Endodermal cell (in vitro differentiated cells): ENCODE data around the gene WDR75. TPM values are rescaled to one million over a fixed set of nuclear protein-coding genes. Genes with fewer than 3 reads are reported as not detected.

ENCODE experiments used
- DNase-seq: peaks from one replicate; pipeline ENCODE4 v3.0.0-alpha.2; 2017
- H3K27ac ChIP-seq: 2 replicates; pipeline ENCODE4 v1.5.1; 2013; ENCODE audit warnings: mild to moderate bottlenecking, low read depth, low read length, moderate library complexity
- H3K27me3 ChIP-seq: 2 replicates; pipeline ENCODE4 v1.6.1; 2013; ENCODE audit warnings: mild to moderate bottlenecking, low read length, moderate library complexity; ENCODE audit not compliant: insufficient read depth, control insufficient read depth, poor library complexity, severe bottlenecking
- H3K36me3 ChIP-seq: 2 replicates; pipeline ENCODE4 v1.7.0; 2013; ENCODE audit warnings: mild to moderate bottlenecking, low read length, moderate library complexity; ENCODE audit not compliant: control insufficient read depth, insufficient read depth
- H3K4me1 ChIP-seq: one replicate; pipeline ENCODE4 v1.7.0; 2013; ENCODE audit warnings: low read length; ENCODE audit not compliant: control insufficient read depth, insufficient read depth
- H3K4me3 ChIP-seq: 2 replicates; pipeline ENCODE4 v1.5.1; 2013; ENCODE audit warnings: mild to moderate bottlenecking, low read length, moderate library complexity
- H3K9ac ChIP-seq: 2 replicates; pipeline ENCODE4 v1.6.1; 2013; ENCODE audit warnings: mild to moderate bottlenecking, low read length, moderate library complexity; ENCODE audit not compliant: poor library complexity, severe bottlenecking; ENCODE audit errors: extremely low read depth
- H3K9me3 ChIP-seq: 2 replicates; pipeline ENCODE4 v1.6.1; 2013; ENCODE audit warnings: mild to moderate bottlenecking, low read length, moderate library complexity; ENCODE audit not compliant: control insufficient read depth
- H3K27ac Mint-ChIP-seq: 2 replicates; pipeline ENCODE4 v1.8.0; 2020; ENCODE audit warnings: mixed read lengths
- H3K27me3 Mint-ChIP-seq: 2 replicates; pipeline ENCODE4 v1.8.0; 2021; ENCODE audit warnings: mild to moderate bottlenecking, mixed read lengths; ENCODE audit not compliant: insufficient read depth
- H3K36me3 Mint-ChIP-seq: 2 replicates; pipeline ENCODE4 v1.8.0; 2020; ENCODE audit warnings: low read depth, mixed read lengths
- H3K4me1 Mint-ChIP-seq: 2 replicates; pipeline ENCODE4 v1.8.0; 2020; ENCODE audit warnings: mixed read lengths
- H3K4me3 Mint-ChIP-seq: 2 replicates; pipeline ENCODE4 v1.8.0; 2020; ENCODE audit warnings: mild to moderate bottlenecking, moderate library complexity, mixed read lengths
- H3K9me3 Mint-ChIP-seq: 2 replicates; pipeline ENCODE4 v1.8.0; 2020; ENCODE audit warnings: mild to moderate bottlenecking, mixed read lengths
- CTCF ChIP-seq: fragments of 200-600 bp; sonication (generic); conservative IDR thresholded peaks from 2 replicates; pipeline ENCODE4 v1.5.0; 2021; ENCODE audit warnings: antibody characterized with exemption, mild to moderate bottlenecking
- WGBS, 2 experiments: methylation state at CpG; one replicate each; pipeline versions ENCODE4 v1.1.5 to v1.1.7; 2013; ENCODE audit warnings: missing lambda C conversion rate in 2 of 2, mixed read lengths in 1 of 2; ENCODE audit not compliant: insufficient coverage in 1 of 2, insufficient read length in 1 of 2; 5-methylcytosine and 5-hydroxymethylcytosine counted together
- total RNA-seq, 2 donors: library from RNA; stranded (reverse); fragmentation: NEBNext Ultra II Directional in 1 of 2; extraction: Animal tissue kit (Norgen Biotek cat#: 25700) in 1 of 2; gene quantifications; 2 replicates in 1 of 2; 3 replicates in 1 of 2; pipeline ENCODE4 v1.2.1, GENCODE V29; 2021

WDR75 gene
- total RNA-seq, 2 donors from 2014 or later = 65.8 to 76.2 TPM

GRCh38 chr2:189409647-189410046, 31.6 kb upstream of the WDR75 start:
- 100% methylated on average over 1 of the region's 1 CpG; no CpG with 5 or more reads in 1 of the 2 experiments for WGBS, 2 experiments
- H3K4me1 Mint-ChIP-seq = peaks cover 27% of the 10 kb centered on the region
- no peak for DNase-seq

GRCh38 chr2:189411860-189412259, 29.4 kb upstream of the WDR75 start:
- Histone ChIP-seq H3K27ac (no peak overlapping the region), H3K9ac (no peak overlapping the region), H3K4me3 (no peak overlapping the region), H3K9me3 (no peaks in the 10 kb centered on the region), H3K27me3 (no peaks in the 10 kb centered on the region), H3K4me1 (peaks cover 6% of the 10 kb centered on the region), H3K36me3 (no peaks in the 10 kb centered on the region)
- no peak for DNase-seq
- Mint-ChIP-seq H3K9me3 (no peaks in the 10 kb centered on the region), H3K27ac (no peak overlapping the region), H3K27me3 (no peaks in the 10 kb centered on the region), H3K4me3 (no peak overlapping the region), H3K4me1 (peaks cover 18% of the 10 kb centered on the region), H3K36me3 (no peaks in the 10 kb centered on the region)
- 94% methylated on average over 3 of the region's 5 CpGs; no CpG with 5 or more reads in 1 of the 2 experiments for WGBS, 2 experiments
- no peak for TF ChIP-seq CTCF

More at GRCh38 chr2:189409647-189410046, 31.6 kb upstream of the WDR75 start:
- Mint-ChIP-seq H3K4me3 (no peak overlapping the region), H3K36me3 (no peaks in the 10 kb centered on the region), H3K27ac (no peak overlapping the region), H3K27me3 (no peaks in the 10 kb centered on the region), H3K9me3 (no peaks in the 10 kb centered on the region)
- peaks cover 9% of the 10 kb centered on the region for H3K4me1 ChIP-seq
- no peak for TF ChIP-seq CTCF
- no peaks in the 10 kb centered on the region for H3K27me3 ChIP-seq
- no peak overlapping the region for H3K9ac ChIP-seq
- no peaks in the 10 kb centered on the region for H3K36me3 ChIP-seq
- peaks cover 3% of the 10 kb centered on the region for H3K9me3 ChIP-seq
- no peak overlapping the region for H3K27ac ChIP-seq
- no peak overlapping the region for H3K4me3 ChIP-seq

- Mint-ChIP-seq H3K27me3 (no peaks in the 10 kb centered on the region), H3K36me3 (no peaks in the 10 kb centered on the region), H3K9me3 (no peaks in the 10 kb centered on the region), H3K4me1 (peaks cover 12% of the 10 kb centered on the region), H3K27ac (no peak overlapping the region), H3K4me3 (no peak overlapping the region)
- no peaks in the 10 kb centered on the region for H3K36me3 ChIP-seq
- no peaks in the 10 kb centered on the region for H3K9me3 ChIP-seq
- peak; percentile 89 for TF ChIP-seq CTCF
- peaks cover 4% of the 10 kb centered on the region for H3K4me1 ChIP-seq
- H3K27me3 ChIP-seq = no peaks in the 10 kb centered on the region
- no peak overlapping the region for H3K27ac ChIP-seq
- no peak overlapping the region for H3K4me3 ChIP-seq
- no peak overlapping the region for H3K9ac ChIP-seq
- 61 to 63% methylated on average over 3 to 4 of the region's 4 CpGs for WGBS, 2 experiments
- peak; percentile 68 for DNase-seq
Measured at GRCh38 chr2:189412330-189412953, 28.8 kb upstream of the WDR75 start.
